Neural progenitor cell (in vitro differentiated cells): ENCODE measurements around the gene EPN1.

Source experiments
- CTCF ChIP-seq: fragments of 200-600 bp; sonication (generic); IDR thresholded peaks from 2 replicates; pipeline ENCODE4 v1.5.1; 2017; ENCODE audit warnings: antibody characterized with exemption, mild to moderate bottlenecking
- EZH2phosphoT487 ChIP-seq: fragments of 200-600 bp; sonication (generic); IDR thresholded peaks from 2 replicates; pipeline ENCODE4 v1.6.1; 2017; ENCODE audit warnings: antibody characterized with exemption

GRCh38 chr19:55717251-55717650, 42.2 kb downstream of the EPN1 start:
- TF ChIP-seq CTCF (no peak), EZH2phosphoT487 (no peak)
